HCT116 (cell line): ENCODE data around the gene BCL2L11. TPM values are rescaled to one million over a fixed set of nuclear protein-coding genes. Genes with fewer than 3 reads are reported as not detected.

Source experiments
- ATAC-seq: fragments of 200-7000 bp; cut with Tn5 transposase; 2 replicates; pipeline ENCODE4 v1.9.1; 2020; ENCODE audit warnings: mild to moderate bottlenecking, moderate library complexity
- BruUV-seq: library from RNA; stranded (reverse); fragments of 400-500 nt; replicated peaks from 2 replicates; lab custom pipeline; 2021; lab: Mats Ljungman, UMichigan
- CTCF ChIA-PET: fragments of 300-600 bp; sonication (Branson Sonifier 250); formaldehyde crosslinking; loops from one replicate; lab custom pipeline; 2021; ENCODE audit warnings: antibody characterized with exemption; lab: Charles Lee
- POLR2A ChIA-PET: fragments of 300-600, 350-600 bp; sonication (Branson Sonifier 250); formaldehyde crosslinking; loops from one replicate; lab custom pipeline; 2021; ENCODE audit warnings: antibody characterized with exemption; lab: Charles Lee
- RAD21 ChIA-PET, 2 experiments: fragments of 300-600 bp; sonication (Branson Sonifier 250); formaldehyde crosslinking; loops; one replicate each; lab custom pipeline; 2023; ENCODE audit warnings: low total read pairs in 2 of 2; ENCODE audit not compliant: uncharacterized antibody in 2 of 2, unreplicated experiment in 2 of 2, low non-redundant PET in 1 of 2; lab: Charles Lee
- DNase-seq: peaks from one replicate; pipeline ENCODE4 v3.0.0-alpha.2; 2010; ENCODE audit warnings: low read depth, low spot score
- H2AFZ ChIP-seq: fragments of 200-600 bp; shearing (Covaris generic), sonication (generic); 2 replicates; pipeline ENCODE4 v1.6.1; 2017; ENCODE audit warnings: low read depth, mixed run types, mixed read lengths, antibody characterized with exemption, low read length; ENCODE audit not compliant: poor library complexity, severe bottlenecking
- H3K27ac ChIP-seq: 2 replicates; pipeline ENCODE4 v1.5.1; 2012; ENCODE audit warnings: low read depth, low read length
- H3K27me3 ChIP-seq: fragments of 200-600 bp; sonication (generic); 2 replicates; pipeline ENCODE4 v1.6.1; 2016; ENCODE audit warnings: mixed run types, low read length, mixed read lengths; ENCODE audit not compliant: insufficient read depth
- H3K36me3 ChIP-seq, 2 experiments: fragments of 200-500 bp in 1 of 2; fragments of 200-600 bp in 1 of 2; sonication (Bioruptor generic) in 1 of 2; sonication (generic) in 1 of 2; 2 replicates each; pipeline versions ENCODE4 v1.5.1 to v1.6.1; 2014 to 2016; ENCODE audit warnings: low read length in 2 of 2, inconsistent platforms in 1 of 2, mixed read lengths in 1 of 2, mixed run types in 1 of 2; ENCODE audit not compliant: insufficient read depth in 2 of 2, control insufficient read depth in 1 of 2
- H3K4me1 ChIP-seq, 2 experiments: fragments of 200-600 bp in 1 of 2; sonication (generic) in 1 of 2; 2 replicates each; pipeline versions ENCODE4 v1.5.1 to v1.6.1; 2012 to 2017; ENCODE audit warnings: low read length in 2 of 2, inconsistent platforms in 1 of 2, mild to moderate bottlenecking in 1 of 2, mixed read lengths in 1 of 2, mixed run types in 1 of 2, moderate library complexity in 1 of 2; ENCODE audit not compliant: insufficient read depth in 2 of 2, control insufficient read depth in 1 of 2
- H3K4me2 ChIP-seq: fragments of 200-600 bp; sonication (generic); 2 replicates; pipeline ENCODE4 v1.6.1; 2017; ENCODE audit warnings: mixed run types, low read length, mixed read lengths
- H3K4me3 ChIP-seq, 2 experiments: fragments of 200-600 bp in 1 of 2; sonication (generic) in 1 of 2; replicated peaks in 1 of 2; 2 replicates each; pipeline ENCODE4 v1.5.1; 2011 to 2016; ENCODE audit warnings: low read length in 2 of 2, control low read depth in 1 of 2, low read depth in 1 of 2, mild to moderate bottlenecking in 1 of 2, mixed read lengths in 1 of 2, mixed run types in 1 of 2
- H3K79me2 ChIP-seq: fragments of 200-600 bp; sonication (generic); 2 replicates; pipeline ENCODE4 v1.6.1; 2017; ENCODE audit warnings: mild to moderate bottlenecking, mixed run types, low read length, moderate library complexity, mixed read lengths; ENCODE audit not compliant: insufficient read depth
- H3K9ac ChIP-seq: fragments of 200-600 bp; sonication (generic); 2 replicates; pipeline ENCODE4 v1.6.1; 2016; ENCODE audit warnings: low read length, mixed read lengths
- H3K9me2 ChIP-seq: fragments of 200-600 bp; sonication (generic), shearing (Covaris generic); 2 replicates; pipeline ENCODE4 v1.6.1; 2017; ENCODE audit warnings: mixed run types, mild to moderate bottlenecking, moderate library complexity; ENCODE audit not compliant: insufficient read depth
- H3K9me3 ChIP-seq, 2 experiments: fragments of 200-500 bp in 1 of 2; fragments of 200-600 bp in 1 of 2; sonication (Bioruptor generic) in 1 of 2; sonication (generic) in 1 of 2; 2 replicates each; pipeline ENCODE4 v1.6.1; 2014 to 2017; ENCODE audit warnings: low read length in 2 of 2, mixed read lengths in 2 of 2, inconsistent platforms in 1 of 2, low read depth in 1 of 2, mild to moderate bottlenecking in 1 of 2, mixed run types in 1 of 2, moderate library complexity in 1 of 2; ENCODE audit not compliant: control insufficient read depth in 1 of 2, insufficient read depth in 1 of 2
- H4K20me1 ChIP-seq: fragments of 200-600 bp; sonication (generic), shearing (Covaris generic); 2 replicates; pipeline ENCODE4 v1.6.1; 2017; ENCODE audit warnings: mixed run types, mild to moderate bottlenecking, moderate library complexity; ENCODE audit not compliant: insufficient read depth
- CBX3 ChIP-seq: IDR thresholded peaks from 2 replicates; pipeline ENCODE4 v1.6.1; 2012; ENCODE audit warnings: low read depth
- EGR1 ChIP-seq: IDR thresholded peaks from 2 replicates; pipeline ENCODE4 v1.6.1; 2012; ENCODE audit warnings: low read depth
- ELF1 ChIP-seq: IDR thresholded peaks from 2 replicates; pipeline ENCODE4 v1.6.1; 2012; ENCODE audit warnings: low read depth, borderline replicate concordance
- EZH2 ChIP-seq: fragments of 200-600 bp; sonication (generic); IDR thresholded peaks from 2 replicates; pipeline ENCODE4 v1.6.1; 2017; ENCODE audit warnings: antibody characterized with exemption, mixed run types
- FOSL1 ChIP-seq: IDR thresholded peaks from 2 replicates; pipeline ENCODE4 v1.6.1; 2012; ENCODE audit warnings: low read depth
- MAX ChIP-seq: IDR thresholded peaks from 2 replicates; pipeline ENCODE4 v1.6.1; 2012
- POLR2A ChIP-seq: IDR thresholded peaks from 2 replicates; pipeline ENCODE4 v1.7.0; 2011; ENCODE audit warnings: borderline replicate concordance; ENCODE audit not compliant: insufficient read depth, insufficient read length; ENCODE audit errors: extremely low read depth
- POLR2AphosphoS5 ChIP-seq: IDR thresholded peaks from 2 replicates; pipeline ENCODE4 v1.6.1; 2011; ENCODE audit warnings: mild to moderate bottlenecking, low read depth, low read length, moderate library complexity
- RAD21 ChIP-seq: IDR thresholded peaks from 2 replicates; pipeline ENCODE4 v1.6.1; 2012; ENCODE audit warnings: low read depth, mild to moderate bottlenecking
- SIN3A ChIP-seq: IDR thresholded peaks from 2 replicates; pipeline ENCODE4 v1.6.1; 2012; ENCODE audit warnings: low read depth
- ZNF274 ChIP-seq: fragments of 200-500 bp; sonication (Bioruptor generic); IDR thresholded peaks from 2 replicates; pipeline ENCODE4 v1.6.1; 2014; ENCODE audit warnings: mild to moderate bottlenecking, low read depth, low read length, inconsistent platforms
- intact Hi-C: fragments of 100-400 bp; cut with micrococcal nuclease; formaldehyde crosslinking; loops from 2 replicates; pipeline ENCODE4 v1.10.0; 2022
- total RNA-seq: library from RNA; stranded (reverse); gene quantifications from one replicate; pipeline ENCODE4 v1.2.1, GENCODE V29; 2021; ENCODE audit not compliant: unreplicated experiment
- TF ChIP-seq, protein P1 (sequence below): IDR thresholded peaks from 2 replicates; pipeline ENCODE4 v1.6.1; 2011; ENCODE audit warnings: mild to moderate bottlenecking, low read length, moderate library complexity; ENCODE audit not compliant: insufficient replicate concordance; ENCODE audit errors: extremely low read depth
- TF ChIP-seq, protein P2 (sequence below), 3 experiments: fragments of 200-600 bp in 1 of 3; sonication (generic) in 1 of 3; IDR thresholded peaks in 2 of 3; conservative IDR thresholded peaks in 1 of 3; 2 replicates each; pipeline ENCODE4 v1.5.1; 2012 to 2017; ENCODE audit warnings: low read depth in 2 of 3, low read length in 2 of 3, antibody characterized with exemption in 1 of 3, borderline replicate concordance in 1 of 3, control low read depth in 1 of 3, mild to moderate bottlenecking in 1 of 3, mixed read lengths in 1 of 3, mixed run types in 1 of 3, moderate library complexity in 1 of 3; ENCODE audit not compliant: insufficient read depth in 1 of 3

BCL2L11 gene
- total RNA-seq, 1 experiment from 2014 or later: 17.8 TPM

- H3K27ac ChIP-seq: no peak overlapping the region
These were observed 29.3 kb downstream of the BCL2L11 start for GRCh38 chr2:111149882-111150455.

More at GRCh38 chr2:111149882-111150455, 29.3 kb downstream of the BCL2L11 start:
- intact Hi-C loops: no loop called here
- no peak overlapping the region for H3K4me3 ChIP-seq
- ChIA-PET POLR2A (no interaction called here), RAD21 (no interaction called here), CTCF (no interaction called here)
- H3K79me2 ChIP-seq: peaks cover 9% of the 10 kb centered on the region; the same call in 1 of the 2 replicates
- no peak for ATAC-seq
- no peak for TF ChIP-seq ZNF274
- TF ChIP-seq ELF1: no peak
- TF ChIP-seq POLR2A: no peak
- no peak for TF ChIP-seq MAX
- no peak for TF ChIP-seq EZH2
- TF ChIP-seq RAD21: peak; percentile 28; the same call in 1 of the 2 replicates
- TF ChIP-seq, protein P1, sequence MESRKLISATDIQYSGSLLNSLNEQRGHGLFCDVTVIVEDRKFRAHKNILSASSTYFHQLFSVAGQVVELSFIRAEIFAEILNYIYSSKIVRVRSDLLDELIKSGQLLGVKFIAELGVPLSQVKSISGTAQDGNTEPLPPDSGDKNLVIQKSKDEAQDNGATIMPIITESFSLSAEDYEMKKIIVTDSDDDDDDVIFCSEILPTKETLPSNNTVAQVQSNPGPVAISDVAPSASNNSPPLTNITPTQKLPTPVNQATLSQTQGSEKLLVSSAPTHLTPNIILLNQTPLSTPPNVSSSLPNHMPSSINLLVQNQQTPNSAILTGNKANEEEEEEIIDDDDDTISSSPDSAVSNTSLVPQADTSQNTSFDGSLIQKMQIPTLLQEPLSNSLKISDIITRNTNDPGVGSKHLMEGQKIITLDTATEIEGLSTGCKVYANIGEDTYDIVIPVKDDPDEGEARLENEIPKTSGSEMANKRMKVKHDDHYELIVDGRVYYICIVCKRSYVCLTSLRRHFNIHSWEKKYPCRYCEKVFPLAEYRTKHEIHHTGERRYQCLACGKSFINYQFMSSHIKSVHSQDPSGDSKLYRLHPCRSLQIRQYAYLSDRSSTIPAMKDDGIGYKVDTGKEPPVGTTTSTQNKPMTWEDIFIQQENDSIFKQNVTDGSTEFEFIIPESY: no peak
- no peak for TF ChIP-seq EGR1
- TF ChIP-seq FOSL1: no peak
- TF ChIP-seq, protein P2, sequence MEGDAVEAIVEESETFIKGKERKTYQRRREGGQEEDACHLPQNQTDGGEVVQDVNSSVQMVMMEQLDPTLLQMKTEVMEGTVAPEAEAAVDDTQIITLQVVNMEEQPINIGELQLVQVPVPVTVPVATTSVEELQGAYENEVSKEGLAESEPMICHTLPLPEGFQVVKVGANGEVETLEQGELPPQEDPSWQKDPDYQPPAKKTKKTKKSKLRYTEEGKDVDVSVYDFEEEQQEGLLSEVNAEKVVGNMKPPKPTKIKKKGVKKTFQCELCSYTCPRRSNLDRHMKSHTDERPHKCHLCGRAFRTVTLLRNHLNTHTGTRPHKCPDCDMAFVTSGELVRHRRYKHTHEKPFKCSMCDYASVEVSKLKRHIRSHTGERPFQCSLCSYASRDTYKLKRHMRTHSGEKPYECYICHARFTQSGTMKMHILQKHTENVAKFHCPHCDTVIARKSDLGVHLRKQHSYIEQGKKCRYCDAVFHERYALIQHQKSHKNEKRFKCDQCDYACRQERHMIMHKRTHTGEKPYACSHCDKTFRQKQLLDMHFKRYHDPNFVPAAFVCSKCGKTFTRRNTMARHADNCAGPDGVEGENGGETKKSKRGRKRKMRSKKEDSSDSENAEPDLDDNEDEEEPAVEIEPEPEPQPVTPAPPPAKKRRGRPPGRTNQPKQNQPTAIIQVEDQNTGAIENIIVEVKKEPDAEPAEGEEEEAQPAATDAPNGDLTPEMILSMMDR (IDR thresholded peaks at IDR 0.05 in 2 of 3, conservative IDR thresholded peaks at IDR 0.05 in 1 of 3; ENCODE audit: borderline replicate concordance in 1 of 3, insufficient read depth in 1 of 3, low read depth in 2 of 3, low read length in 2 of 3): 0 out of 6 replicates have a peak, but pooled peaks of 1 of the 3 experiments have one; percentile 5
- TF ChIP-seq CBX3: no peak
- no peak for TF ChIP-seq POLR2AphosphoS5
- TF ChIP-seq SIN3A: no peak
- peaks cover 3 to 4% of the 10 kb centered on the region in 2 experiments; a peak in 3 of 4 replicates for H3K36me3 ChIP-seq
- H4K20me1 ChIP-seq: no peaks in the 10 kb centered on the region
- no peaks in the 10 kb centered on the region for H3K27me3 ChIP-seq
- BruUV-seq: no TSS peak
- H2AFZ ChIP-seq: no peak overlapping the region
- H3K4me1 ChIP-seq: no peaks in the 10 kb centered on the region; a peak in 1 of 4 replicates
- no peaks in the 10 kb centered on the region for H3K9me2 ChIP-seq
- H3K9me3 ChIP-seq: no peaks in the 10 kb centered on the region
- H3K9ac ChIP-seq: no peak overlapping the region
- no peak for DNase-seq
- H3K4me2 ChIP-seq: no peak overlapping the region
